Measurements from ENCODE around the gene ARL4D.

The ARL4D gene

GRCh38 chr17:43445009-43445589 is 46.3 kb downstream of the ARL4D start:
- TF ChIP-seq CTCF (conservative IDR thresholded peaks at IDR 0.05; ENCODE audit: control insufficient read depth, insufficient read depth, low read depth, low read length), result no peak
- no peak overlapping the region for H3K4me3 ChIP-seq (ENCODE audit: control insufficient read depth, low read depth, low read length)
- no peak for DNase-seq (ENCODE audit: low read depth)

- no peak for TF ChIP-seq CTCF (conservative IDR thresholded peaks at IDR 0.05; ENCODE audit: control insufficient read depth, insufficient read depth, low read depth, low read length)
- H3K4me3 ChIP-seq (ENCODE audit: control insufficient read depth, low read depth, low read length), result no peak overlapping the region
- DNase-seq (ENCODE audit: low read depth), result no peak
Observed at GRCh38 chr17:43446773-43447172, 48.0 kb downstream of the ARL4D start.

GRCh38 chr17:43448720-43449469 is 50.1 kb downstream of the ARL4D start:
- no peak overlapping the region for H3K4me3 ChIP-seq (ENCODE audit: control insufficient read depth, low read depth, low read length)
- no peak for DNase-seq (ENCODE audit: low read depth)
- no peak for TF ChIP-seq CTCF (conservative IDR thresholded peaks at IDR 0.05; ENCODE audit: control insufficient read depth, insufficient read depth, low read depth, low read length)

GRCh38 chr17:43449470-43450248 is 50.9 kb downstream of the ARL4D start:
- no peak overlapping the region for H3K4me3 ChIP-seq (ENCODE audit: control insufficient read depth, low read depth, low read length)
- TF ChIP-seq CTCF (conservative IDR thresholded peaks at IDR 0.05; ENCODE audit: control insufficient read depth, insufficient read depth, low read depth, low read length), result no peak
- no peak for DNase-seq (ENCODE audit: low read depth)
